HepG2 (cell line): ENCODE data around the gene STK24. TPM values are rescaled to one million over a fixed set of nuclear protein-coding genes. Genes with fewer than 3 reads are reported as not detected.

ENCODE experiments used
- ATAC-seq: fragments of 200-7000 bp; cut with Tn5 transposase; 3 replicates; pipeline ENCODE4 v1.9.1; 2020; ENCODE audit warnings: mild to moderate bottlenecking, moderate library complexity
- BruUV-seq: library from RNA; stranded (reverse); fragments of 400-500 nt; replicated peaks from 2 replicates; lab custom pipeline; 2021; lab: Mats Ljungman, UMichigan
- CTCF ChIA-PET: fragments of 300-600 bp; formaldehyde crosslinking; extraction: SDS; loops from one replicate; lab custom pipeline; 2021; ENCODE audit warnings: low total read pairs, inconsistent platforms, low intra/inter-chr PET ratio; lab: Yijun Ruan, JAX
- POLR2A ChIA-PET: fragments of 350-600 bp; sonication (Branson Sonifier 250); formaldehyde crosslinking; loops from one replicate; lab custom pipeline; 2020; ENCODE audit warnings: antibody characterized with exemption, inconsistent platforms; lab: Yijun Ruan, JAX
- DNase-seq: peaks from one replicate; pipeline ENCODE4 v3.0.0-alpha.2; 2015; ENCODE audit warnings: low spot score
- FAIRE-seq: peaks from 3 replicates; lab custom pipeline; 2011; peaks lifted over from hg19 to GRCh38; lab: Jason Lieb, UNC
- H2AFZ ChIP-seq: one replicate; pipeline ENCODE4 v1.6.1; 2011; ENCODE audit warnings: low read length, inconsistent platforms
- H3K27ac ChIP-seq: fragments of 300-600 bp; 3 replicates; pipeline ENCODE4 v1.8.0; 2011; ENCODE audit warnings: mixed run types, mild to moderate bottlenecking, mixed read lengths, low read length, inconsistent platforms; ENCODE audit not compliant: insufficient read depth; ENCODE audit errors: extremely low read length
- H3K27me3 ChIP-seq, 2 experiments: fragments of 200-600 bp in 1 of 2; 2 replicates in 1 of 2; 3 replicates in 1 of 2; pipeline versions ENCODE4 v1.6.0 to v1.8.0; 2011; ENCODE audit warnings: low read length in 2 of 2, mild to moderate bottlenecking in 2 of 2, moderate library complexity in 2 of 2, inconsistent platforms in 1 of 2; ENCODE audit not compliant: insufficient read depth in 2 of 2, control insufficient read depth in 1 of 2
- H3K36me3 ChIP-seq, 2 experiments: fragments of 200-600 bp in 1 of 2; replicated peaks in 1 of 2; 2 replicates in 1 of 2; 3 replicates in 1 of 2; pipeline versions ENCODE4 v1.5.1 to v1.8.0; 2011; ENCODE audit warnings: low read length in 2 of 2, inconsistent platforms in 1 of 2; ENCODE audit not compliant: insufficient read depth in 2 of 2, control insufficient read depth in 1 of 2
- H3K4me1 ChIP-seq: 2 replicates; pipeline ENCODE4 v1.5.1; 2012; ENCODE audit warnings: low read length, inconsistent platforms; ENCODE audit not compliant: insufficient read depth
- H3K4me2 ChIP-seq: 2 replicates; pipeline ENCODE4 v1.6.0; 2011; ENCODE audit warnings: low read depth, low read length, inconsistent platforms
- H3K4me3 ChIP-seq, 3 experiments: fragments of 200-600 bp in 1 of 3; sonication (generic), shearing (Covaris generic) in 1 of 3; replicated peaks in 1 of 3; 2 replicates each; pipeline ENCODE4 v1.5.1; 2011 to 2016; ENCODE audit warnings: low read length in 3 of 3, inconsistent platforms in 2 of 3, low read depth in 2 of 3, mild to moderate bottlenecking in 2 of 3, control low read depth in 1 of 3, mixed read lengths in 1 of 3; ENCODE audit not compliant: insufficient read depth in 1 of 3
- H3K79me2 ChIP-seq: one replicate; pipeline ENCODE4 v1.6.1; 2011; ENCODE audit warnings: low read length, inconsistent platforms; ENCODE audit not compliant: insufficient read depth
- H3K9ac ChIP-seq: 2 replicates; pipeline ENCODE4 v1.6.0; 2011; ENCODE audit warnings: mild to moderate bottlenecking, low read depth, low read length, inconsistent platforms; ENCODE audit not compliant: insufficient read depth
- H3K9me3 ChIP-seq: 2 replicates; pipeline ENCODE4 v1.5.1; 2012; ENCODE audit warnings: mild to moderate bottlenecking, low read length
- H4K20me1 ChIP-seq: 2 replicates; pipeline ENCODE4 v1.6.0; 2011; ENCODE audit warnings: inconsistent platforms, mild to moderate bottlenecking, low read length, moderate library complexity; ENCODE audit not compliant: insufficient read depth
- SOX13 ChIP-seq, 3 experiments: fragments of 450-650 bp in 1 of 3; sonication (generic) in 1 of 3; formaldehyde crosslinking in 1 of 3; IDR thresholded peaks in 2 of 3; conservative IDR thresholded peaks in 1 of 3; 2 replicates each; pipeline versions ENCODE4 v1.5.0 to v1.6.1; 2016 to 2020; ENCODE audit warnings: antibody characterized with exemption in 1 of 3, mild to moderate bottlenecking in 1 of 3, missing compliant biosample characterization in 1 of 3, missing genetic modification reagents in 1 of 3, moderate library complexity in 1 of 3
- TEAD2 ChIP-seq: sonication (generic); formaldehyde crosslinking; IDR thresholded peaks from 2 replicates; pipeline ENCODE4 v1.9.0; 2021; ENCODE audit warnings: missing genetic modification reagents
- ZBTB40 ChIP-seq, 2 experiments: fragments of 450-650 bp in 1 of 2; sonication (generic) in 1 of 2; formaldehyde crosslinking in 1 of 2; IDR thresholded peaks; 2 replicates each; pipeline versions ENCODE4 v1.6.1 to v1.8.0; 2016 to 2022; ENCODE audit warnings: antibody characterized with exemption in 1 of 2, mild to moderate bottlenecking in 1 of 2, missing genetic modification reagents in 1 of 2
- ZFP82 ChIP-seq: sonication (generic); formaldehyde crosslinking; IDR thresholded peaks from 2 replicates; pipeline ENCODE4 v1.5.1; 2020; ENCODE audit warnings: mild to moderate bottlenecking, missing genetic modification reagents, borderline replicate concordance
- ZNF460 ChIP-seq: sonication (generic); formaldehyde crosslinking; IDR thresholded peaks from 2 replicates; pipeline ENCODE4 v1.5.1; 2020; ENCODE audit warnings: missing genetic modification reagents, mild to moderate bottlenecking, borderline replicate concordance
- WGBS: methylation state at CpG from one replicate; pipeline ENCODE4 v1.1.6; 2017; ENCODE audit warnings: low lambda C conversion rate; 5-methylcytosine and 5-hydroxymethylcytosine counted together
- in situ Hi-C: cut with HindIII; loops from 2 replicates; pipeline ENCODE4 v1.10.0; 2017; ENCODE audit warnings: low pct_unique_long_range_greater_than_20kb; ENCODE audit not compliant: extremely low pct_ligation_motif_present
- intact Hi-C: fragments of 100-400 bp; cut with micrococcal nuclease; formaldehyde crosslinking; loops from one replicate; pipeline ENCODE4 v1.10.0; 2022; ENCODE audit not compliant: unreplicated experiment
- polyA plus RNA-seq, 8 experiments: library from polyadenylated mRNA; depleted of rRNA in 3 of 8; stranded (reverse) in 7 of 8; unstranded in 1 of 8; fragments of >200 nt; fragmentation: Illumina TruSeq in 4 of 8; extraction: Trizol in 4 of 8; gene quantifications; 2 replicates each; pipeline versions ENCODE4 v1.2.1 to v1.2.3, GENCODE V29; 2011 to 2016; ENCODE audit warnings: low read depth in 4 of 8, missing spikeins in 1 of 8, mixed read lengths in 1 of 8; ENCODE audit not compliant: insufficient read depth in 1 of 8
- total RNA-seq, 5 experiments: library from RNA; depleted of rRNA; stranded (reverse); fragments of >200 nt; fragmentation: Illumina TruSeq; extraction: Trizol; gene quantifications; 2 replicates each; pipeline ENCODE4 v1.2.3, GENCODE V29; 2016; ENCODE audit warnings: low read depth in 1 of 5
- TF ChIP-seq, protein P1 (sequence below): sonication (generic); formaldehyde crosslinking; IDR thresholded peaks from 2 replicates; pipeline ENCODE4 v1.5.0; 2020; ENCODE audit warnings: mild to moderate bottlenecking, missing genetic modification reagents

The STK24 gene
- total and polyA plus RNA-seq, 2 of the 13 experiments (the other 11 are each of a cell fraction or from before 2014, with no cell fraction given), result 51.3 to 73.0 TPM

DNA sequence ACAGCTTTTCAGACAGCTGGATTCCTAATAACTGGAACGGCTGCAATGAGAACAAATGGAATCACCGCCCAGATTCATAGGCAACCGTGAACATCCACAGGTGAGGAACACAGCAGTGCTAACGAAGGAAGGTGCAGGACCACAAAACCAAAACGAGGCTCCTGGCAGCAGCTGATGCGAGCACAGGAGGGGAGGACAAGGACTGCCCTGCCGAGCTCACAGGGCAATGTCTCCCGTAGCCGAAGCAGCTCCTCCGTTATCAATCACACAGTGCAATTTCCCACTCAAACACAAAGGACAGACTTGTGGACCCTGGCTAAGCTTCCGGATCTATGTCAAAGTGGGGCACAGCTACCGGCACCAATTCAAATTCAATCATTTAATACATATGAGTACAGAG is 70.6 kb downstream of the STK24 start (continued):
- TF ChIP-seq ZBTB40 (IDR thresholded peaks at IDR 0.05), result no peak
- TF ChIP-seq ZBTB40 (CRISPR knock-in tag; IDR thresholded peaks at IDR 0.05), result 0 out of 2 replicates have a peak, but pooled peaks have one; percentile 7

GRCh38 chr13:98505217-98505616 is 71.7 kb downstream of the STK24 start:
- no peak for FAIRE-seq
- DNase-seq, result no peak
- in situ Hi-C loops (no loop called here), intact Hi-C loops (loop anchor here (5.0 kb wide), 1 partner anchor 67 kb away; no protein-coding TSS in a partner anchor)
- H3K4me3 ChIP-seq, result no peak overlapping the region
- H3K4me2 ChIP-seq, result no peak overlapping the region
- no peak overlapping the region for H3K9ac ChIP-seq
- H3K79me2 ChIP-seq, result peaks cover 88% of the 10 kb centered on the region
- 91% methylated on average over 2 of the region's 2 CpGs for WGBS
- no TSS peak for BruUV-seq
- no peaks in the 10 kb centered on the region for H3K9me3 ChIP-seq
- peaks cover 95% of the 10 kb centered on the region for H3K4me1 ChIP-seq
- H4K20me1 ChIP-seq, result peaks cover 22% of the 10 kb centered on the region
- ChIA-PET CTCF (no interaction called here), POLR2A (interaction anchor here (2.0 kb wide), 1 partner anchor 9 kb away, joined by 5 read pairs; no protein-coding TSS in a partner anchor)
- peaks cover 1 to 13% of the 10 kb centered on the region in 2 experiments; a peak in 4 of 5 replicates for H3K36me3 ChIP-seq
- no peak overlapping the region for H2AFZ ChIP-seq
- no peaks in the 10 kb centered on the region for H3K27me3 ChIP-seq
- ATAC-seq, result no peak
- H3K27ac ChIP-seq, result peak overlapping the region; percentile 13
- no peak for TF ChIP-seq TEAD2 (CRISPR knock-in tag)
- no peak for TF ChIP-seq ZFP82 (CRISPR knock-in tag)
- TF ChIP-seq, protein P1, sequence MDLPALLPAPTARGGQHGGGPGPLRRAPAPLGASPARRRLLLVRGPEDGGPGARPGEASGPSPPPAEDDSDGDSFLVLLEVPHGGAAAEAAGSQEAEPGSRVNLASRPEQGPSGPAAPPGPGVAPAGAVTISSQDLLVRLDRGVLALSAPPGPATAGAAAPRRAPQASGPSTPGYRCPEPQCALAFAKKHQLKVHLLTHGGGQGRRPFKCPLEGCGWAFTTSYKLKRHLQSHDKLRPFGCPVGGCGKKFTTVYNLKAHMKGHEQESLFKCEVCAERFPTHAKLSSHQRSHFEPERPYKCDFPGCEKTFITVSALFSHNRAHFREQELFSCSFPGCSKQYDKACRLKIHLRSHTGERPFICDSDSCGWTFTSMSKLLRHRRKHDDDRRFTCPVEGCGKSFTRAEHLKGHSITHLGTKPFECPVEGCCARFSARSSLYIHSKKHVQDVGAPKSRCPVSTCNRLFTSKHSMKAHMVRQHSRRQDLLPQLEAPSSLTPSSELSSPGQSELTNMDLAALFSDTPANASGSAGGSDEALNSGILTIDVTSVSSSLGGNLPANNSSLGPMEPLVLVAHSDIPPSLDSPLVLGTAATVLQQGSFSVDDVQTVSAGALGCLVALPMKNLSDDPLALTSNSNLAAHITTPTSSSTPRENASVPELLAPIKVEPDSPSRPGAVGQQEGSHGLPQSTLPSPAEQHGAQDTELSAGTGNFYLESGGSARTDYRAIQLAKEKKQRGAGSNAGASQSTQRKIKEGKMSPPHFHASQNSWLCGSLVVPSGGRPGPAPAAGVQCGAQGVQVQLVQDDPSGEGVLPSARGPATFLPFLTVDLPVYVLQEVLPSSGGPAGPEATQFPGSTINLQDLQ, result no peak
- no peak for TF ChIP-seq SOX13 (IDR thresholded peaks at IDR 0.05)
- no peak for TF ChIP-seq SOX13 (CRISPR knock-in tag; conservative IDR thresholded peaks at IDR 0.05 in 1 of 2, IDR thresholded peaks at IDR 0.05 in 1 of 2)
- TF ChIP-seq ZNF460 (CRISPR knock-in tag), result no peak
